Daoy (cell line): ENCODE data around the gene OR2T5. TPM values are rescaled to one million over a fixed set of nuclear protein-coding genes. Genes with fewer than 3 reads are reported as not detected.
"Not testable (repeated sequence)": the region's sequence is repeated elsewhere in the genome, so short reads cannot be mapped to it uniquely, and the experiment has no call there.

Experiments used
- DNase-seq: peaks from one replicate; pipeline ENCODE4 v3.0.0-alpha.2; 2015; ENCODE audit warnings: low read depth
- total RNA-seq: library from RNA; depleted of rRNA; stranded (reverse); fragments of >200 nt; shearing (Covaris generic); gene quantifications from 2 replicates; pipeline ENCODE4 v1.2.3, GENCODE V29; 2014; rRNA removed

The OR2T5 gene
- total RNA-seq, result not detected in 2 replicates

- not testable (repeated sequence) for DNase-seq
Measured at GRCh38 chr1:248488289-248488688, at the start of gene OR2T5. Gene OR2T5 (plus strand): TSS chr1:248488589. CDS start chr1:248488589, 0 bp downstream.

- not testable (repeated sequence) for DNase-seq
Measured at GRCh38 chr1:248438668-248439067, 49.7 kb upstream of the OR2T5 start.

- DNase-seq, result not testable (repeated sequence)
Measured at GRCh38 chr1:248439283-248439682, 49.1 kb upstream of the OR2T5 start.

- not testable (repeated sequence) for DNase-seq
Measured at GRCh38 chr1:248442500-248443277, 45.7 kb upstream of the OR2T5 start.

GRCh38 chr1:248444603-248445002 is 43.8 kb upstream of the OR2T5 start:
- not testable (repeated sequence) for DNase-seq

- not testable (repeated sequence) for DNase-seq
Measured at GRCh38 chr1:248445399-248445798, 43.0 kb upstream of the OR2T5 start, which contains the start of gene OR2T2. Gene OR2T2 (plus strand): TSS chr1:248445637. CDS start chr1:248452798, 7,161 bp downstream.

- DNase-seq, result not testable (repeated sequence)
Measured at GRCh38 chr1:248448409-248449074, 39.8 kb upstream of the OR2T5 start.

GRCh38 chr1:248449821-248450465 is 38.4 kb upstream of the OR2T5 start:
- DNase-seq, result not testable (repeated sequence)

- not testable (repeated sequence) for DNase-seq
Measured at GRCh38 chr1:248450466-248451145, 37.8 kb upstream of the OR2T5 start.

GRCh38 chr1:248453619-248454018 is 34.8 kb upstream of the OR2T5 start:
- not testable (repeated sequence) for DNase-seq

GRCh38 chr1:248455045-248455444 is 33.3 kb upstream of the OR2T5 start:
- DNase-seq, result not testable (repeated sequence)

- DNase-seq, result not testable (repeated sequence)
Measured at GRCh38 chr1:248456635-248457034, 31.8 kb upstream of the OR2T5 start.

GRCh38 chr1:248459117-248459516 is 29.3 kb upstream of the OR2T5 start:
- not testable (repeated sequence) for DNase-seq

GRCh38 chr1:248471154-248471553 is 17.2 kb upstream of the OR2T5 start:
- no peak for DNase-seq

- not testable (repeated sequence) for DNase-seq
Measured at GRCh38 chr1:248472111-248472510, 16.3 kb upstream of the OR2T5 start.

- not testable (repeated sequence) for DNase-seq
Measured at GRCh38 chr1:248473051-248473450, 15.3 kb upstream of the OR2T5 start, which contains the start of gene OR2T3. Gene OR2T3 (plus strand): TSS chr1:248473351. CDS start chr1:248473351, 0 bp downstream.

GRCh38 chr1:248475660-248476059 is 12.7 kb upstream of the OR2T5 start:
- not testable (repeated sequence) for DNase-seq

GRCh38 chr1:248481686-248482579 is 6.5 kb upstream of the OR2T5 start:
- not testable (repeated sequence) for DNase-seq

- not testable (repeated sequence) for DNase-seq
Measured at GRCh38 chr1:248496661-248497060, 8.3 kb downstream of the OR2T5 start.

GRCh38 chr1:248500305-248501035 is 12.1 kb downstream of the OR2T5 start:
- not testable (repeated sequence) for DNase-seq
